Stomach (tissue), 4 donors: ENCODE measurements around the gene EPHA7.

ENCODE experiments used
- CTCF ChIP-seq, 7 experiments: fragments of 450-650 bp in 4 of 7; fragments of 200-600 bp in 3 of 7; sonication (generic) in 3 of 7; IDR thresholded peaks; one replicate each; pipeline ENCODE4 v1.5.1; 2016 to 2019; ENCODE audit warnings: antibody characterized with exemption in 7 of 7, control low read depth in 2 of 7, mild to moderate bottlenecking in 1 of 7
- EP300 ChIP-seq: sonication (generic); formaldehyde crosslinking; IDR thresholded peaks from one replicate; pipeline ENCODE4 v1.6.1; 2017; ENCODE audit warnings: antibody characterized with exemption

GRCh38 chr6:93413190-93413589 is 6.2 kb downstream of the EPHA7 start:
- TF ChIP-seq CTCF (IDR thresholded peaks at IDR 0.05) (no peak), EP300 (no peak)
